Femur (tissue), 1 donor: ENCODE results near the gene PLD5.

Source experiments
- DNase-seq: peaks from one replicate; pipeline ENCODE4 v3.0.0-alpha.2; 2017

The PLD5 gene

GRCh38 chr1:242524571-242525359 is at the start of gene PLD5:
Gene PLD5 (minus strand): TSS chr1:242524697.
- peak; percentile 20 for DNase-seq

DNA sequence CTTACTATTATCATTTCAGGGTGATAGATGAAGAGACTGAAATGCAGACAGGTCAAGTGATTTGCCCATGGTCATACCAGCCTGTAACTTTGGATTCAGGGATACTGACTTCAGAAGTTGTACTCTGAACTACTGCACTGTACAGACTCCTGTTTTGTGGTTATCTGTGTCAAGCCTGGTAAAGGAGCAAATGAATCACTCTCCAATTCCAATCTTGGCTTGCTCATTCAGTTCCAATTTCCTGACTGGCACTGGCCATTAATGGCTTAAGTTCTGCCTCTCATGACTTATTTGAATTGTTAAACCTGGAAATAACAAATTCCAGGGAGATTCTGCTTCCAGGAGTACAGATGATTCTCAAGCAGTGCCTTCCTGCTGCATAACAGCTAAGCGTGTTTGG is 45.4 kb upstream of the PLD5 start:
- no peak for DNase-seq

DNA sequence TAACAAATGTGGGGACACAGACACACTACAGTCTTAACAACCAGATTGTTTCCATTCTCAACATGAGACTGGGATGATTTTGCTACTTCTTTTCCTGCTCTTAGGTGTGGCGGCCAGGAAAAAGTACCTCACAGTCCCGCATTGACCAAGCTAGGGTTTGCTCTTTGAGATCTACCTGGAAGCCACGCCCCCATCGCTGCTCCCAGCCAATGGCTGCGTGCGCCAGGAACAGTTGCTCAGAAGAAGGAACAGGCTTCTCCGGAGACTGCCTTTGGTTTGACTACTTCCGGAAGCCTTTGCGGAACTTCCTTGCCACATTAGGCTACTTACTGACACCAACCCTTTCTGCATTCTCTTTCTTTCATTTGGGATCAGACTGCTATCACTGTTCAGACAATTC is 44.2 kb upstream of the PLD5 start:
- DNase-seq: no peak

- DNase-seq: no peak
Measured at GRCh38 chr1:242567596-242567995, 43.1 kb upstream of the PLD5 start.

DNA sequence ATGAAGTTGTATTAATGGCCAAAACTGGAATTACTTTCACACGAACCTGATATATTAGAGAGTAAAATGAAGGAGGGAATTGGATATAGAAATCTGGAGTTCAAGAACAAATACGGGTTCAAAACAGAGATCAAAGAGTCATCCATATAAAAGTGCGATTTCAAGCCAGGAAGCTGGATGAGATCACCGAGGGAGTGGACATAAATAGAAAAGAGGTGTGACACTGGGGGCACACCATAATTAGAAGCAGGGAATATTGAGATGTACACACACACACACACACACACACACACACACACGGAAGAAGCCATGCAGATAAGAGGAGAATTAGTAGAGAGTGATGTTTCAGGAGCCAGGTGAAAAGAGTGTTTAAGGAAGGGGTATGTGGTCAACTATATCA is 32.3 kb upstream of the PLD5 start:
- no peak for DNase-seq

DNA sequence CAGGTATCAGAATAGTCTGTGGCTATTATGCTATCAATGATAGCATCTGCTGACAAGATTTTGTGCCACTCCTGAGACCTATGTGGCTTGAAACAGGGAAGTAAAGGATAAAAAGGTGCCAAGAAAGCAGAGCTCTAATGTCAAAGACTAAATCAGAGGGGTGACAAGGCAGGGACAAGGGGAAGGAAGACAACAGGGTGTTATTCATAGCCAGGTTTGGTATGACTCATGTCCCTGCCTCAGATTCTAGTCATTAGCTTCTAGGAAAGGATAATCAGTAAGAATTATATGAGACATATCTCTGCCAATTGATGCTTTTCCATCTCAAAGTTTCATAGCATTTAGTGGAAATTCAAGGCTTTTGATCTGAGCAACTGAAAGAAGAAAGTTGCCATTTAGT is 31.8 kb upstream of the PLD5 start:
- no peak for DNase-seq

- DNase-seq: no peak
Measured at GRCh38 chr1:242554577-242554976, 30.1 kb upstream of the PLD5 start.

DNA sequence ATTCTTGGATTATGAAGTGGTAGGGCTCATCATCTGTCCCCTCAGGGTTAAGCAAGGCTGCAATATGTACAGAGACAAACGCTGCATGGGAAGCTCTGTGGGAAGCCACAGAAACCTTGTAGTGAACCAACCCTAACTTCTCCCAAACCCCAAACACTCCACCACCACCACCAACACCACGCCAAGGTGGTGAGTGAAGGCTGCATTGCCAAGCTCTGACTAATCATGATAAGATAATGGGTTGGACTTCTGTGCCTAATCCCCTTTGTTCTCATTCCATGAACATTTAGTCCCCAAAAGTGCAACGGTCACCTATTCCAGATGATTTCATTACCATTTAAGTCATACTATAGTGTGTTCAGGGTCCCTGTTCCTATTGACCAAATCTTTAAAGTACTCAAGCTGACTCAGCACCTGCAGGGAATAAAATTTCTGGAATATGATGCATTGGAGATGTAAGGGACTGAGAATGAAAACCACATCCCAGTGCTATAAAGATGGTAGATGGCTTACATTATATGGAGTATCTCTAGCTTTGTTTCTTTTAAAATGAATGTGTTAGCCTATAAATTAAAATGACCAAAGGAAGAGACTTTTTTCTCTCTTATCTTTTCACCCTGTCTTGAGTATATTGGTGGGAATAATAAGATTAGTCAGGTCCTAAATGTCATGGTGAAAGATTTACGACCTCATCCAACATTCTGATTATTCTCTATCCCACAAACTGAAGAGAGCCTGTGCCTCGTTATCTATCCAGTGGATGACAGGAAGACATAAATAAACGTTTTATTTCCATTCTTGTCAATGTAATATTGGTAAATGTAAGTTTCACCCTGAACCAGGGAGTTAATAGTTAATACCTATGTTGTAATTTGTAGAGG is 22.6 kb upstream of the PLD5 start:
- no peak for DNase-seq

DNA sequence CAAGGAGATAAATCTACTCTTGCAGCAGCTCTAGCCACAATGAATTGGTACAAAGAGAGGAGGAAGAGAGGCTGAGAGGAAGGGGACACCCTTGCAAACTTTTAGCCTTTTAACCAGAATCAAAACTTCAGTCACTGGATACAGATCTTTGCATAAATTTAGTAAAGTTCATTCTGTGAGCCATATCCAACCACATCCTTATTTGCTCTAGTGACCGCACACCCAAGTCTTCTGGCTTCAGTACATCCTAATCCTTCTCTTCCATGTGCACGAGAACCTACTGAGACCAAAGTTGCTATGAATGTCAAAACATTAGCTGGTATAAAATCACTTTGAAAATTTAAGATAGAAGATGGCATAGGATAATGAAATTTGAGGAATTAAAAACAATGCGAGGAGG is 21.9 kb upstream of the PLD5 start:
- no peak for DNase-seq

DNA sequence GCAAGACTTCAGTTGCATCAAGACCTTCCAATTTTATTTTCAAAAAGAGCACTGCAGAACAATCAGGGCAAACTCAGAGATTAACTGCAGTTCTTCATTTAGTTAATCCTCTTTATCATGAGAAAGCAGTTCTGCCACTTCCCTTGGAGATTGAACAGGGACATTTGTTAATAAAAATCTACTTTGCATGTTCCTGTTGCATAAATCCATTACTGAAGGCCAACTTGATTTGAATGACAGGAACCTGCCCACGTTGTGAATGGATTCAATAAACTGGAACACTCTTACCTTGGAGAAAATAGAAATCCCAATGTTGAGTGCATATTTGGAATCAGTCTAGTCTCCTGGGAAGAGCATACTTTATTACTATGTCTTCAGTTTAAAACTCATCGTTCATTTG is 19.6 kb upstream of the PLD5 start:
- DNase-seq: no peak

DNA sequence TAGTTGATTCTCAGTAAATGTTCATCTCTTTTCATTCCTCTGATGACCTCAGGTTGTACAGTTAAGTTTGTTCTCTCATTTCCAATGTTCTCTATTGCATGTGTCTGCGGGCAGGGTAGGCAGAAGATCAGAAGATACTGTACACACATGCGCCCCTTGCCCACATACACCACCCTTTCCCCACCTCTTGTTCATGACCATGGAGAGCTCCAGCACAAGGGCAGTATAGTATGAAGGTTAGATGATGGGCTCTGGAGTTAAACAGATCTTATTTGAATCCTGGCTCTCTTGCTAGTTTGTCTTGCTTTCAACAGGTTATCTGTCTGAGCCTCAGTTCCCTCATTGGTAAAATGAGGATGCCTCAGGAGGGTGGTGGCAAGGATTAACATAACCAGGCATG is 17.8 kb upstream of the PLD5 start:
- no peak for DNase-seq

- DNase-seq: no peak
Measured at GRCh38 chr1:242535986-242536385, 11.5 kb upstream of the PLD5 start.

GRCh38 chr1:242534753-242535152 is 10.3 kb upstream of the PLD5 start:
- no peak for DNase-seq

- DNase-seq: no peak
Measured at GRCh38 chr1:242530761-242531160, 6.3 kb upstream of the PLD5 start.

DNA sequence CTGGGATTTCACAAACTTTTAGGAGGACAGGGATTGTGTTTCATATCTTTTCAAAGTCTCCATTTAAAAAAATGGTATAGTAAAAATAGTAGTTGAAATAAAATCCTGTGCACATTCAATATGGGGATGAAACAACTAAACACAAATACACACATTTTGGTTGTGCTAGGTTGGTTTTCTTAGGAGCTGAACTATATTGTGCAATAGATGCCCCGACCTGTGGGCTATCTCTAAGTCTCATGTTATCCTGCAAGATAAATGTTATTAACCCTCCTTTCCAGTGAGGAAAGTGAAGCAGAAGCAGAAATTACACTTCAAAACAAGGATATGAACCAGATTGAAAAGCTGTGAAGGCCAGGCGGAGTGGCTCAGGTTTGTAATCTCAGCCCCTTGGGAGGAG is 1.3 kb upstream of the PLD5 start:
- DNase-seq: no peak

GRCh38 chr1:242525360-242525722 is 844 bp upstream of the PLD5 start:
- DNase-seq: no peak

- peak; percentile 21 for DNase-seq
Measured at GRCh38 chr1:242523719-242524570, 552 bp downstream of the PLD5 start.

GRCh38 chr1:242522996-242523718 is 1.3 kb downstream of the PLD5 start:
- DNase-seq: no peak

- DNase-seq: no peak
Measured at GRCh38 chr1:242522304-242522945, 2.1 kb downstream of the PLD5 start.

DNA sequence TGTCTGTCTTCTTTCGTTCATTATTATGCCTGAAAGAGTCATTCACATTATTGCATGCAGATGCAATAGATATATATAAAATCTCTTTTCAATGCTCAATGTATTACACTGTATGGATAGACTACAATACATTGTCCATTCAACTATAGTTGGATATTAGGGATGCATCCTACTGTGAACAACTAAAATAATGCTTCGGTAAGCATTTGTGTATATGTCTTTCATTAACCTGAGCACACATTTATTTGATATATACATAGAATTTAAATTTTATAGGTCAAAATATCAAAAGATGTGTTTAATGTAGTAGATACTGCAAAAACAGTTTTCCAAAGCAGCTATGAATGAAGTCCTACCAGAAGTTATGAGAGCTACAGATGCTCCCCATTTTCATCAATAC is 8.9 kb downstream of the PLD5 start:
- no peak for DNase-seq

DNA sequence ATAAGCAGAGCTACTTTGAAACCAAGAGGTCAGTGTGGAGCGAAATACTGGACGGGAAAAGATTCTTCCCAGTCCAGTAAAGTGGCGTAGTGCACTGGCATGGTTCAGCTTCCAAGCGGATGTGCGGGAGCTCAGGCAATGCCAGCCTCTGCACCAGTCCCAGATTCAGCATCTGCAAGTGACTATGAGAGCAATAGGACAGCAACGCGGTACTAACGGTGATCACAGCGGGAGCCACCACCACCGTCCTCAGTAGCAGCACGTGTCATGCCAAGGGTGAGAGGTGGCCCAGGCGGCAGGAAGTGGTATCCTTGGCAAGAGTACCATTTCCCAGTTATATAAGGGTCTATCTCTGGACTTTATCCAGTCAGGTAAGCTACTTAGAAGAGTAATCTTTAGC is 17.8 kb downstream of the PLD5 start:
- no peak for DNase-seq

DNA sequence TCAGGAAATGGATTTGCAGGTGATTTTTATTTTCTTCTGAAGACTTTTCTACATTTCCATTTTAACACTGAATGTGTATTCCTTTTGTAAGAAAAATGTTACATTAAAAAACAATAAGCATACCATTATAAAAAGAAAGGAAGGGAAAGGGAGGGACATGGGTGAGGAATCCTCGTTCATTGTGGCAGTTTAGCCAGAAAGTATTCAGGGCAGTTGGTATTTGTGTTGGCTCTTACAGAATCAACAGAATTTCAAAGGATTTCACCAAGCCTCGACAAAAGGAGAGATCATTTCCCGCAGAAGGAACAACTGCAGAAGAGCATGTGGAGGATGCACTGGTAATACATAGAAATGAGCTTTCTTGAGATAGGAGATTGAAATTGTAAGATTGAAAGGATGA is 35.0 kb downstream of the PLD5 start:
- no peak for DNase-seq
